DMS53 treated with DMSO at 0.1 percent for 48 hours (cell line): Measurements from ENCODE around the gene ZNF701.
"Not testable (repeated sequence)": the region's sequence is repeated elsewhere in the genome, so short reads cannot be mapped to it uniquely, and the experiment has no call there.

Experiments used
- DNase-seq: peaks from one replicate; lab custom pipeline; 2025; ENCODE audit not compliant: unreplicated experiment; lab: John Stamatoyannopoulos, UW

ZNF701 gene

DNA sequence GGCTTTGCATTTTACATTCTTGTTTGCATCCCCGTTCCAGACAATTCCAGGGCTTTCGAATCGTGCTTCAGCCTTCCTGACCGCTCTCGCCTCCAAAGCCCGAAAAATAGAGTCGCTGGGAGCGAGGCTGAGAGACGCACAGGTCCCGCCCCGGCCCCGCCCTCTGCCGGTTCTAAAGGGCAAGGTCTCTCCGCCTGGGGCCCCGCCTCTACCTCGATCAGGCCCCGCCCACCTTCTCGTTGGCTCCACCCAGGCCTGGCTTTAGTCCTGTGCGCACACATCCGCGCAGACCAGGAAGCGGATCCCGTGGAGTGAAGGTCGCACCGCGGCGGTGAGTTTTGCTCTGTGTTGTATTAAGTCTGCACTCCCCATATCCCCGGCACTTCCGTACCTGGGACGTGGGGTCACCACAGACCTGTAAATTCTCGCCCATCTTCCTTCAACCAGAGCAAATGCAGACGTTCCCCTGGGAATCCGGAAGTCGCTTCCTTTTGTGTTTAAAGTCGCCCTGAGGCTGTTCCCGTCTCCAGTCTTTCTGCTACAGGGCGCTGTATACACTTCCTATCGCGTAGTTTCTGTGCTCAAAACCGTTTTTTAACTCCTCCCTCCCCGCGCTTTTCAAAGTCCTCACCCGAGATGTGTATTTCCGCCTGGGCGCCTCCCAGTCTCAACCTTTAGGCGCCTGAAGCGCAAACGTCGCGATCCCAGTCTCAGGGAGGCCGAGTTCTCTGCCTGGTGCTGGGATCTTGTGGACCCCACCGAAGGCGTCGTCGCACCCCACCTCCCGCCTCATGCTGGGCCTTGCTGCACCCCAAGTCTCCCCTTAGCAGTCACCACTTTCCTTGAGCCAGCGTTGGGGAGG, at the start of gene ZNF701:
Gene ZNF701, plus strand, starts transcription at position 288 of the 862 bp plus-strand sequence. CDS start 3,861 bp downstream, outside the sequence.
- peak; percentile 82 for DNase-seq

DNA sequence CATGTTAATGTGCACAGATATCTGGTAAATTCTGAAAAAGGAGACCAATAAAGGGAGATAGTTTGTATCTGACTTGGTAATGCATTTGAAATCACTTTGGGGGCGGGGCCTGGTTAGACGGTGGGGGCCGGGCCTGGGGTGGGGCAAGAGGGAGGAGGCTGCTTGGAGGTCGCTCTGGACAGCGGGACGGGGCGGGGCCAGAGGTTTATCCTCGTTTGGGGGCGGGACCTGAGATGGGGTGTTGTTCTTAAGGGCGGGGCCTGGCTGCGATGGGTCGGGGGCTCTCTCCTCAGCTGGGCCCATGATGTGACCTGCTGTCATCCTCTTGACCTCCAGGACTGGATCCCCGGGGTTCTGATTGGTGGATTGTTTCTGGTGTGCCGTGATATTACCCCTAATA, 47.5 kb upstream of the ZNF701 start:
- no peak for DNase-seq

DNA sequence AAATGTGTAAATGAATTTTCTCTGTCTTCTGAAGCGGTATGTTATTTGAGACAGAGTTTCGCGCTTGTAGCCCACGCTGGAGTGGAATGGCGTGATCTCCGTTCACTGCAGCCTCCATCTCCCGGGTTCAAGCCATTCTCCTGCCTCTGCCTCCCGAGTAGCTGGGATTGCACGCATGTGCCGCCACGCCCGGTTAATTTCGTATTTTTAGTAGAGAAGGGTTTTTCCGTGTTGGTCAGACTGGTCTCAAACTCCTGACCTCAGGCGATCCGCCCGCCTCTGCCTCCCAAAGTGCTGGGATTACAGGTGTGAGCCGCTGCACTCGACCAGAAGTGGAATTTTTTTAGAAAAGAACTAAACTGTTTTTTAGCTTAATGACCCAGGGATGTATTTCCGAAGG, 46.0 kb upstream of the ZNF701 start:
- no peak for DNase-seq

DNA sequence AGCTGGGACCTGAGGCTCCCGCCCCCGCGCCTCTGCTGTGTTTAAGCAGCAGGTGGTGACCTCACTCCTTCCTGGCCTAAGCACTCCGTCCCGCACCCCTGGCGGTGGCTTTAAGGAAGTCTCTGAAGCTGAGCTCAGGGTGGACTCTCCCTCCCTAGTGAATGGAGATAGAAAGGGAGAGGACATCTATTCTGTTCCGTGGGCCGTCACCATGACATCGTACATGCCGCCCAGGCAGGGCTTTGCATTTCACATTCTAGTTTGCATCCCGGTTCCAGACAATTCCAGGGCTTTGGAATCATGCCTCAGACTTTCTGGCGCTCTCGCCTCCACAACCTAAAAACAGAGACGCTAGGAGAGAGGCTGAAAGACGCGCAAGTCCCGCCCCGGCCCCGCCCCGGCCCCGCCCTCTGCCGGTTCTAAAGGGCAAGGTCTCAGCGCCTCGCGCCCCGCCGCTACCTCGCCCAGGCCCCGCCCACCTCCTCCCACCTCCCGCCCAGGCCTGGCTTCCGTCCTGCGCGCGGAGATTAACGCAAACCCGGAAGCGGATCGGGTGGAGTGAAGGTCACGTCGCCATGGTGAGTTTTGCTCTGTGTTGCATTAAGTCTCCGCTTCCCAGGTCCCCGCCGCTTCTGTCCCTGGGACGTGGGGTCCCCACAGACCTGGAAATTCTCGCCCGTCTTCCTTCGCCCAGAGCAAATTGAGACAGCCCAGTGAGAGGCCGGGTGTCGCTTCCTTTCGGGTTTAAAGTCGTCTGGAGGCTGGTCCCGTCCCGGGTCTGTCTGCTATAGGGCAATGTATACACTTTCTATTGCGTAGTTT, 42.7 kb upstream of the ZNF701 start, which contains the start of gene ZNF808:
Gene ZNF808, plus strand, starts transcription at position 535 of the 822 bp plus-strand sequence. CDS start 15,617 bp downstream, outside the sequence.
- peak; percentile 89 for DNase-seq

DNA sequence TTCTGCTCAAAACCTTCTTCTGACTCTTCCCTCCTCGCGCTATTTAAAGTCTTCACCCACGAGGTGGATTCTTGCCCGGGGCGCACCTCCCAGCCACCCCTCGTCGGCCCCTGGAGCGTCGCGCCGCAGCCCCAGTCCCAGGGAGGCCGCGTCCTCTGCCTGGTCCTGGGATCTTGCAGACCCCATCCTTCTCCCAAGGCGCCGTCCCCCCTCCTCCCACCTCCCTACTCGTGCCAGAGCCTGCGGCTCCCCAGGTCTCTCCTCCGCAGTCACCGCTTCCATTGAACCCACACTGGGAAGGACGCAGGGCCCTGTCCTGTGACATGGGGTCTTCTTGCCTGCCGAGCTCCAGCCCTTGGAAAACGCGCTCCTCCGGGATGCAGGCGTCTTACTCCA, 42.1 kb upstream of the ZNF701 start:
- no peak for DNase-seq

DNA sequence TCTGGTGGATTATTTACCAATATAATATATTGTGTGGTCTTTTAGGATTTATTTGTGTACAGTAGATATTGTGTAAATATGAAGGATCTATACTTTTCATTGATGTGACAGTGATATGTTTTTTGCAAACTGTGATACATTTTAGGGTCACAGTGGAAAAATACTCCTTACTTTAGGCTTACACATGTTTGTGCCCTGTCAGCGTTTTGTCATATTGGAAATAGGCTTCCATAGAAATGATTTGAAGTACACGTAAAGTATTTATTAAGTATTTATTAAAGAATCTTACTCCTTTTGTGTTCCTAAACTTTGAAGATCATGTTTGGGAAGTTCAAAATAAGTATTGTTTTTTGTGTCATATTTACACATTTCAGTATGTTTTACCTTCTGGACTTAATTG, 37.6 kb upstream of the ZNF701 start:
- no peak for DNase-seq

DNA sequence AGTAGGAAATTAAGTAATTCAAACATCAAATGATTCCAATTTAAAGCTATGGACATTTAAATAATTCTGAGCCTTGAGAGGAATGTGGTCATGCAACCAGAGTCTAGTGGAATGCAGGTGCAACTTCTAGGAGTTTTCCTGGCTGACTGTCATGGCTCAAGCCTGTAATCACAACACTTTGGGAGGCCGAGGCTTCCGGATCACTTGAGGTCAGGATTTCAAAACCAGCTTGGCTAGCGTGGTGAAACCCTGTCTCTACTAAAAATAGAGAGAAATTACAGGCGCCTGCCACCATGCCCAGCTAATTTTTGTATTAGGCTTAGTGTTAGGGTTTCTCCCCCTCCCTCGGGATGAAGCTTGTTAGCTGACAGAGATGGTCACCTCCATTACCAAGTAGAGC, 36.2 kb upstream of the ZNF701 start:
- DNase-seq = no peak

DNA sequence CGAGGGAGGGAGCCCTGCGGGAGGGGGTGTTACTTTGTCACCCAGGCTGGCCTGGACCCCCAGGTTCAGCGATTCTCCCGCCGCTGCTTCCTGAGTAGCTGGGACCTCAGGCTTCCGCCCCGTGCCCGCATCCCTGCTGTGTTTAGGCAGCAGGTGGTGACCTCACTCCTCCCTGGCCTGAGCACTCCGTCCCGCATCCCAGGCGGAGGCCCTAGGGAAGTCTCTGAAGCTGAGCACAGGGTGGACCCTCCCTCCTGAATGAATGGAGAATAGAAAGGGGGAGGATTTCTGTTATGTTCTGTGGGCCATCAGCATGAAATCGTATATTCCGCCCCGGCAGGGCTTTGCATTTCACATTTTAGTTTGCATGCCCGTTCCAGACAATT, 34.7 kb upstream of the ZNF701 start:
- not testable (repeated sequence) for DNase-seq

DNA sequence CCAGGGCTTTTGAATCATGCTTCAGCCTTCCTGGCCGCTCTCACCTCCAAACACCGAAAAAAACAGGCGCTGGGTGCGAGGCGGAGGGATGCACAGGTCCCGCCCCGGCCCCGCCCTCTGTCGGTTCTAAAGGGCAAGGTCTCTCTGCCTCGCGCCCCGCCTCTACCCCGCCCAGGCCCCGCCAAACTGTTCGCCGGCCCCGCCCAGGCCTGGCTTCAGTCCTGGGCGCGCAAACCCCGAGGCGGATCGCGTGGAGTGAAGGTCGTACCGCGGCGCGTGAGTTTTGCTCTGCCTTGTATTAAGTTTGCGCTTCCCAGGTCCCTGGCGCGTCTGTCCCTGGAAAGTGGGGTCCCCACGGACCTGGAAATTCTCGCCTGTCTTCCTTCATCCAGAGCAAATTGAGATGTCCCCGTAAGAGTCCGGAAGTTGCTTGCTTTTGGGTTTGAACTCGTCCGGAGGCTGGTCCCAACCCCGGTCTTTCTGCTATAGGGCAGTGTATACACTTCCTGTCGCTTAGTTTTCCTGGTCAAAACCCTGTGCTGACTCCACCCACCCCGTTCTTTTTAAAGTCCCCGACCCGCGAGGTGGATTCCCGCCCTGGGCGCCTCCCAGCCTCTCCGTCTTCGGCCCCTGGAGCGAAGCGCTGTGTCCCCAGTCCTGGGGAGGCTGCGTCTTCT, 34.2 kb upstream of the ZNF701 start:
- no peak for DNase-seq

DNA sequence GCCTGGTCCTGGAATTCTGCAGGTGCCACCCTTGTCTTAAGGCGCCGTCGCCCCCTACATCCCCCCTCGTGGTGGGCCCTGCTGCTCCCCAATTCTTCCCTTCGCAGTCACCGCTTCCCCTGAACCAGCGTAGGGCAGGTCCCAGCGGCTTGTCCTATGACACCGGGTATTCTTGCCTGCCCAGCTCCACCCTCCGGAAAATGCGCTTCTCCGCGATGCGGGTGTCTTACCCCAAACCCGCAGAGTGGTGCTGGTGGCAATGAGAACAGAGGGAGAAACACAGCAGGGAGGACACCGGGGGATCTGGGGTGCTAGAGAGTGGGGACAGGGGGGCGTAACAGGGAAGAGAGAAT, 33.7 kb upstream of the ZNF701 start:
- DNase-seq = no peak

DNA sequence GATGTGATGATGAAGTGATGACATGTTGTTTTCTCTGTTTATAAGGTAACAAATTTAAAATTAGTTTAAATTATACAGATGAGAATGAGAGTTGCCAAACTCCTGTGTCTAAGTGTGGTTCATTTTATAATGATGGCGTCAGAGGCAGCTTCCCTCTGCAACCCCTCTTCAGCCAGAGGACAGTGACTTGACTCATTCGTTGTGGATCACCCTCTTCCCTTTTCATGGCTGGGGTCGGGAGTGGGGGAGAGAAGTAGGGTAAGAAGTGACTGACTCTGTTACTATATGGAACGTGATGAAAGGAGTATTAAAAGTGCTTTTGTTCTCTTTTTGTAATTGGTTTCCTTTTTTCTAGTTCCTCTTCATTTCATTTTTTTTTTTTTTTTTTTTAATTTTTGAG, 31.3 kb upstream of the ZNF701 start:
- DNase-seq = not testable (repeated sequence)

DNA sequence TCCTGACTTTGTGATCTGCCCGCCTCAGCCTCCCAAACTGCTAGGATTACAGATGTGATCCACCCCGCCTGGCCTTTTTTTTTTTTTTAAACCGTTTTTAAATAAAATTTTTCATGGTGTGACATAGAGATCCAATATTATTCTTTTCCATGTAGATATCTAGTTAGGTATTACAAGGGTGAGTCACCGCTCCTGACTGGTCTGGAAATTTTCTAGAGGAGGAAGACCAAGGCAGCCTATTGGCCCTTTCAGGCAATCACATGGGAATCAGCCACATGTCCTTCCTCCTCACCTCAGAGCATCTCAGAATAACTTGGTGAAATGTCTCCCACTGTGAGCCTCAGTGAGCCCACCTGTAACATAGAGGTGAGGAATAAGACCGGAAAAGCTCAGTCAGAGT, 28.9 kb upstream of the ZNF701 start:
- DNase-seq = not testable (repeated sequence)

DNA sequence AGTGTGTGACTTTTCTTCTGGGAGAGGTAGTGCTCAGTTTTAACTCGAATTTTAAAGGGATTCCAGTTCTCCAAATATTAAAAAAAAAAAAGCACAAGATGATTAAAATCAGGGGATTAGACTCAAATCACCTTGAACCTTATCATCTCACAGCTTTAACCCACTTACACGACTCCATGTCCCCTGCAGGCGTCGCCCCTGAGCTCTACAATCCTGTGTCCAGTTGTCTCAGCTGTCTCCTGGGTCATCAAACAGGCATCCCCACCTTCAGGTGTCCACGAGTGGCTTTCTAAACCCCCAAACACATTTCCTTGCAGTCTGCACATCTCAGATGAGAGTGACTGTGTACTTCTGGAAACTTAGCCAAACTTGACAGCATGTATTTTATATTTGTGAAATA, 28.5 kb upstream of the ZNF701 start:
- DNase-seq = no peak

DNA sequence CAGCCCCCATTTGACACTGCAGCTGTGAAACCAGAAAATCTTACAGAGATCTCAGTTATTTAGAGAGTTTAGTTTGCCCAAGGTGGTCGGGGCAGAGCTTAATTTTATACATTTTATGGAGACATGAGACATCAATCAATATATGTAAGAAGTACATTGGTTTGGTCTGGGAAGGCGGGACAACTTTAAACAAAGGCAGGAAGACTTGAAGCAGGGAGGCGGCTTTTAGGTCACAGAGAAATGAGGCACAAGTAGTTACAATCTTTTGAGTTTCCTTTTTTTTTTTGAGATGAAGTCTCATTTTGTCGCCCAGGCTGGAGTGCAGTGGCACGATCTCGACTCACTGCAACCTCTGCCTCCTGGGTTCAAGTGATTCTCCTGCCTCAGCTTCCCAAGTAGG, 27.5 kb upstream of the ZNF701 start:
- not testable (repeated sequence) for DNase-seq

DNA sequence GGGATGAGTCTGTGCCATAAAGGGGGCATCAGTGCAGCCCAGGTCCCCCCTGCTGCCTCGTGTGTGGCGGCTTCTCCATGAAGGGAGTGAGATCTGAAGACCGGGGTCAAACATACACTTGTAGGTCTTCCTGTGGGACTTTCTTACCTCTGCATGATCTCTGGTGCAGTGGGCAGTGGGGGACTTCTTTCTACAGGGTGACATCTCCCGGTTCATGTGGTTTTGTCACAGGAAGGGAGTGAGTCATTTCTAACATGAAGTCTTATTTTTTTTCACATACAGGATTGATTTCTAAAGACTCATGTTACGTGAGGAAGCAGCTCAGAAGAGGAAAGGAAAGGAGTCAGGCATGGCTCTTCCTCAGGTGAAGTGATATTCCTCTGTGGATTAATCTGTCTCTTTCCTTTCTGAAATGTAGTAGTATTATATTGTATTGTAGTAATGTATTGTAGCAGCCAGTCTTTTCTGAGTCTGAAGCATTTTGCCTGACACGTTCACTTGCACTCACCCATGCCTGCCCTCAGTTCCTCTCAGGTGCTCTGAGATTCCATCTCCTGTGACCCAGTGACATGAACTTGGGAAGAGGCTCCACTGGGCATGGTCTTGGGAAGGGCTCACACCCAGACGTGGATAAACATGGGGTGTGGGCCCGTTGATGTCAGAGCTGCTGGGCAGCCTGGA, 27.0 kb upstream of the ZNF701 start:
- no peak for DNase-seq

DNA sequence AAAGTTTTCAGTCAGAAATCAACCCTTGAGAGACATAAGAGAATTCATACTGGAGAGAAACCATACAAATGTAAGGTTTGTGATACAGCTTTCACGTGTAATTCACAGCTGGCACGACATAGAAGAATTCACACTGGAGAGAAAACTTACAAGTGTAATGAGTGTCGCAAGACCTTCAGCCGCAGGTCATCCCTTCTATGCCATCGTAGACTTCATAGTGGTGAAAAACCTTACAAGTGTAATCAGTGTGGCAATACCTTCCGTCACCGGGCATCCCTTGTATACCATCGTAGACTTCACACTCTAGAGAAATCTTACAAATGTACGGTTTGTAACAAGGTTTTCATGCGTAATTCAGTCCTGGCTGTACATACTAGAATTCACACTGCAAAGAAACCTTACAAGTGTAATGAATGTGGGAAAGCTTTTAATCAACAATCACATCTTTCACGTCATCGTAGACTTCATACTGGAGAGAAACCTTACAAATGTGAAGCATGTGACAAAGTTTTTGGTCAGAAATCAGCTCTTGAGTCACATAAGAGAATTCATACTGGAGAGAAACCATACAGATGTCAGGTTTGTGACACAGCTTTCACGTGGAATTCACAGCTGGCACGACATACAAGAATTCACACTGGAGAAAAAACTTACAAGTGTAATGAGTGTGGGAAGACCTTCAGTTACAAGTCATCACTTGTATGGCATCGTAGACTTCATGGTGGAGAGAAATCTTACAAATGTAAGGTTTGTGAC, 15.7 kb upstream of the ZNF701 start:
- DNase-seq = no peak

DNA sequence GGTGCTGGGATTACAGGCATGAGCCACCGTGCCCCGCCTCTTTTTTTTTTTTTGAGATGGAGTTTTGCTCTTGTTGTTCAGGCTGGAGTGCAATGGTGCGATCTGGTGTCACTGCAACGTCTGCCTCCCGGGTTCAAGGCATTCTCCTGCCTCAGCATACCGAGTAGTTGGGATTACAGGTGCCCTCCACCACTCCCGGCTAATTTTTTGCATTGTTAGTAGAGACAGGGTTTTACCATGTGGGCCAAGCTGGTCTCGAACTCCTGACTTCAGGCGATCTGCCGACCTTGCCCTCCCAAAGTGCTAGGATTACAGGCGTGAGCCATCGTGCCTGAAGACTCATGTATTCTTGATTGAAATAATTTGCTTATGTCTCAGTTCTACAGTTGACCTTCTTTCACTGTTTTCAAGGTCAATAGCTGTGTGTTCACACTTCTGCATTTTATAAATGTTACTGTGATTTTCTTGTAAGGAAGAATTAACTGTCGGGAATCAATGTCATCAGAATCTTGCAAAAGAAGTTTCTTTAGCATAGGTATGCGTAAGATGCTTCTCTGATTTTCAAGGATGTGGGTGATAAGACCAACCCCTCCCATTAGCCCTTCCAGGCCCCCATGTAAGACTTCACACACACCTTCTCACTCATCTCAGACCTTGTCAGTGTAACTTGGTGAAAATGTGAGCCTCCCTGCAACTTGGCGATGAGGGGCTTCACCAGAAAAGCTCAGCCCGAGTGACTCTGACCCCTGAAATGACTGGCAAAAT, 12.7 kb upstream of the ZNF701 start:
- DNase-seq = no peak

DNA sequence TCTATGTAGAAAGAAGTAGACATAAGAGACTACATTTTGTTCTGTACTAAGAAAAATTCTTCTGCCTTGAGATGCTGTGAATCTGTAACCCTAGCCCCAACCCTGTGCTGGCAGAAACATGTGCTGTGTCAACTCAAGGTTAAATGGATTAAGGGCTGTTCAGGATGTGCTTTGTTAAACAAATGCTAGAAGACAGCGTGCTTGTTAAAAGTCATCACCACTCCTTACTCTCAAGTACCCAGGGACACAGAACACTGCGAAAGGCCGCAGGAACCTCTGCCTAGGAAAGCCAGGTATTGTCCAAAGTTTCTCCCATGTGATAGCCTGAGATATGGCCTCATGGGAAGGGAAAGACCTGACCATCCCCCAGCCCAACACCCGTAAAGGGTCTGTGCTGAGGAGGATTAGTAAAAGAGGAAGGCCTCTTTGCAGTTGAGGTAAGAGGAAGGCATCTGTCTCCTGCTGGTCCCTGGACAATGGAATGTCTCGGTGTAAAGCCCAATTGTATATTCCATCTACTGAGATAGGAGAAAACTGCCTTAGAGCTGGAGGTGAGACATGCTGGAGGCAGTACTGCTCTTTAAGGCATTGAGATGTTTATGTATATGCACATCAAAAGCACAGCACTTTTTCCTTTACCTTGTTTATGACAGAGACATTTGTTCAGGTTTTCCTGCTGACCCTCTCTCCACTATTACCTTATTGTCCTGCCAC, 11.2 kb upstream of the ZNF701 start:
- not testable (repeated sequence) for DNase-seq

DNA sequence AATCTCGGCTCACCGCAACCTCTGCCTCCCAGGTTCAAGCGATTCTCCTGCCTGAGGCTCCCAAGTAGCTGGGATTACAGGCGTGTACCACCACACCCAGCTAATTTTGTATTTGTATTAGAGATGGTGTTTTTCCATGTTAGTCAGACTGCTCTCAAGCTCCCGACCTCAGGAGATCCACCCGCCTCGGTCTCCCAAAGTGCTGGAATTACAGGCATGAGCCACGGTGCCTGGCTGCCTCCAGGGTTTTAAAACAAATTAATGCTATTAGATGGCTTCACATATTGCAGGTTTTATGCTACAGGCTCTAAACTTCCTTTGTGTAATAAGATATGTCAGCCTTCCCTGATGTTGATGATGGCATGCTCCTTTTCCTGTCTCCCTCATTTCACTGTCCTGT, 8.5 kb upstream of the ZNF701 start:
- not testable (repeated sequence) for DNase-seq
